Urothelium cell line (cell line): ENCODE results near the gene ARIH1.
"Not testable (repeated sequence)": the region's sequence is repeated elsewhere in the genome, so short reads cannot be mapped to it uniquely, and the experiment has no call there.

Experiments used
- DNase-seq: peaks from one replicate; pipeline ENCODE4 v3.0.0; 2011; ENCODE audit warnings: low spot score, mixed read lengths
- FAIRE-seq: peaks from 2 replicates; lab custom pipeline; 2011; peaks lifted over from hg19 to GRCh38; lab: Jason Lieb, UNC

ARIH1 gene, protein sequence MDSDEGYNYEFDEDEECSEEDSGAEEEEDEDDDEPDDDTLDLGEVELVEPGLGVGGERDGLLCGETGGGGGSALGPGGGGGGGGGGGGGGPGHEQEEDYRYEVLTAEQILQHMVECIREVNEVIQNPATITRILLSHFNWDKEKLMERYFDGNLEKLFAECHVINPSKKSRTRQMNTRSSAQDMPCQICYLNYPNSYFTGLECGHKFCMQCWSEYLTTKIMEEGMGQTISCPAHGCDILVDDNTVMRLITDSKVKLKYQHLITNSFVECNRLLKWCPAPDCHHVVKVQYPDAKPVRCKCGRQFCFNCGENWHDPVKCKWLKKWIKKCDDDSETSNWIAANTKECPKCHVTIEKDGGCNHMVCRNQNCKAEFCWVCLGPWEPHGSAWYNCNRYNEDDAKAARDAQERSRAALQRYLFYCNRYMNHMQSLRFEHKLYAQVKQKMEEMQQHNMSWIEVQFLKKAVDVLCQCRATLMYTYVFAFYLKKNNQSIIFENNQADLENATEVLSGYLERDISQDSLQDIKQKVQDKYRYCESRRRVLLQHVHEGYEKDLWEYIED

DNA sequence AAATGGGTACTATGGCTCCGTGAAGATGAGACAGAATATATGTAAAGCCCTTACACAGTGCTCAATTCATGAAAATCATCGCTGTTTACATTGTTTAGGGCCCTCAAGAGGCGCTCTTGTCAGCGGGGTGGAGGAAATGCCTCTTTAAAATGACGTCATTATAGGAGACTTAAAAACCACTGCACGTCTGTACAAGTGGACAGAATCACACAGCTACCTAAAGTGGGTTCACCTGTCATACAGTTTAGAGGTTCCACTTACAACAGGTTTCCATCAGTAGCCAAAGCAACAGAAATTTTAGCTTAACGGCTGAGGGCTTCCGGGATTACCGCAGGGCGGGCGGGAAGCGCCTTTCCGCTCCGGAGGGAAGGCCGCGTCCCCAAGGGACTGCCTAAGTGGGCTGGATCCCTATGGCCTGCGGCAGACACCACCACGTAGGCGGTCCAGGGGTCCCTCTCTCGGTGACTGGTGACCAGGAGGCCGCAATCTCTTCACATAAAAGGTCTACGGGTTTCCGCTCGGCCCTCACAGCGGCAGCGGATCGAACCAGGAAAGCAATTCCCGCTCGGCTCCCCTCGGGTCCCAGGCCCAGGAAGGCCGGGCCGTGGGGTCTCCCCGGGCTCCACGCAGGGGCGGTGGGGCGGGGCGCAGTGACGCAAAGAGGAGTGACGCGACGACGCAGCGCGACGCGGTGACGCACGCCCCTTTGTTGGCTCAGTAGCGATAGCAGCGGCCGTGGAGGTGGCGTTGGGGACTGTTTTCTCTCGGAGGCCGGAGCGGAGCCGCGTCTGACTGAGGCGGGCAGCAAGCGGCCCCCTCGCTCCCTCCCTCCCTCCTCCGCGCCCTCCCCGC, at the start of gene ARIH1:
Gene ARIH1 (plus strand): TSS at position 717 of the 852 bp plus-strand sequence. CDS start 310 bp downstream, outside the sequence.
- peak; percentile 37 for FAIRE-seq
- peak; percentile 89 for DNase-seq

DNA sequence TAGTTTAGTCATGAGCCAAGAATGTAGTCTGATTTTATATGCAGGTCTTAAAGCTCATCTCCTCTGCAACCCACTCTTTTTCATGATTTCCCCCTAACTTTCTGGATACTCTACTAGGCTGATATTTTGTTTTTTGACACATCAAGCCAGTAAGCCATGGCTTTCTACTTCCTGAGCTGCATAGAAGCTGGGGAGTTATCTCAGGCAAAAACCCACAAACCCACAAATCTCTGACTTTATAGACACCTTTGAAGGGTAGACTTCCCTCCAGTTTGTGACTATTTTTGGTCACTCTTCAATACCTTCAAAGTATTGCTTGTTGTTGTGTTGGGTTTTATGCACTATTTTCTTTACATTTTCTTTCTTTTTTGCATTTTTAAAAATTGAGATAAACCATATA, 47.4 kb upstream of the ARIH1 start:
- DNase-seq (no peak), FAIRE-seq (no peak)

DNA sequence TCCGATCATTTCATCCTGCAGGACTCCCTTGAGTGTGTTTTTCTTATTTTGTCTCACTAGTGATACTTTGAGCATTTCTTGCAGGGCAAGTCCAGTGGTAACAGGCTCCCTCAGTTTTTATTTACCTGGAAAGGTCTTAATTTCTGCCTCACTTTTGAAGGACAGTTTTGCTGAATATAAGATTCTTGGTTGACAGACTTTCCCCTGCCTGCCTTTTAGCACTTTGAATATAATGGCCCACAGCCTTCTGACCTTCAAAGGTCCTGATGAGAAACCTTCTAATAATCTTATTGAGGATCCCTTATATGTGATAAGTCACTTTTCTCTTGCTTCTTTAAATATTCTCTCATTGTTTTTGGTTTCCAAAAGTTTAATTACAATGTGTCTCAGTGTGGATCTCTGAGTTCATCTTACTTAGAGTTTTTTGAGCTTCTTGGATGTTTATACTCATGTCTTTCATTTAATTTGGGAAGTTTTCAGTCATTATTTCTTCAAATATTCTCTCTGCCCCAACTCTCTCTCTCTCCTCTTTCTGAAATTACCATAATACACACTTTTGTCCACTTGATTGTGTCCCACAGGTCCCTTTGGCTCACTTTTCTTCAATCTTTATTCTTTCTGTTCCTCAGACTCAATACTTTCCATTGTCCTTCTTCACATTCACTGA, 36.3 kb upstream of the ARIH1 start:
- no peak for DNase-seq
- FAIRE-seq = no peak

DNA sequence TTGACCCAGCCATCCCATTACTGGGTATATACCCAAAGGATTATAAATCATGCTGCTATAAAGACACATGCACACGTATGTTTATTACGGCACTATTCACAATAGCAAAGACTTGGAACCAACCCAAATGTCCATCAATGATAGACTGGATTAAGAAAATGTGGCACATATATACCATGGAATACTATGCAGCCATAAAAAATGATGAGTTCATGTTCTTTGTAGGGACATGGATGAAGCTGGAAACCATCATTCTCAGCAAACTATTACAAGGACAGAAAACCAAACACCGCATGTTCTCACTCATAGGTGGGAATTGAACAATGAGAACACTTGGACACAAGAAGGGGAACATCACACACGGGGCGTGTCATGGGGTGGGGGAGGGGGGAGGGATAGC, 31.3 kb upstream of the ARIH1 start:
- FAIRE-seq = not testable (repeated sequence)

DNA sequence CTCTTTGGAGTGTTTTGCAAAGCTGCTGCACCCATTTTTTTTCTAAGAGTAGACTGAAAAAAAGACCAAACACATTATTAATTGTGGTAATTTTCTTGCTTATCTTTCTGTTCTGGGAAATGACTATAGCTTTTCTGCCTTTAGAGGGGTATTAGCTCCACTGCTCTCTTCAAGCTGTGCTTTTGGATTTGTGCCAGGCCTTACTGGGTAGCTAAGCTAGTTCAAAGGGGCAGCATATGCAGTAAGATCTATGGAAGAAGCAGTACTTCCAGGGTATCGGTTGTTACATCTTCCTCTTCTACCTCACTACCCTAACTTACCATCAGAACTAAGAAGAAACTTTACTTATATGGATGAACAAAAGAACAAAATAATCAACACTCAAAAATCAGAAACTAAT, 28.7 kb upstream of the ARIH1 start:
- FAIRE-seq (no peak), DNase-seq (no peak)

More for the DNA sequence above, 31.3 kb upstream of the ARIH1 start:
- DNase-seq = not testable (repeated sequence)

DNA sequence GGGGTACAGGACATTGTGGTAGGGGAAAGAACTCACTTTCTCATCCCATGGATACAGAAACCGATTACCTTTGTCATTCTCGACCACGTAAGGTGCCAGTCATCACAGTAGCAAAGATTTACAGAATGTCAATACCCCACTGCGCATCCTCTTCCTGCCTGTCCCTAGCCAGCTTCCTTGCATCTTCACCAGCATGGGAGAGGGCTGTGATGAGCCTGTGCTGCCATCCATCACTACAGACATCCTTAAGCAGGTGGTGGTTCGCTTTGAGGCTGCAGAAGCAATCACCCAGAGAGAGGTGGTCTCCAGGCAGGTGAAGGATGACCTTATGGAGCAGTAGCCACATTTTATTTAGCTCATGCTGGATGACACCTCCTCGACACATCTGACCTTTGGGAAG, 23.3 kb upstream of the ARIH1 start:
- FAIRE-seq (no peak), DNase-seq (no peak)

DNA sequence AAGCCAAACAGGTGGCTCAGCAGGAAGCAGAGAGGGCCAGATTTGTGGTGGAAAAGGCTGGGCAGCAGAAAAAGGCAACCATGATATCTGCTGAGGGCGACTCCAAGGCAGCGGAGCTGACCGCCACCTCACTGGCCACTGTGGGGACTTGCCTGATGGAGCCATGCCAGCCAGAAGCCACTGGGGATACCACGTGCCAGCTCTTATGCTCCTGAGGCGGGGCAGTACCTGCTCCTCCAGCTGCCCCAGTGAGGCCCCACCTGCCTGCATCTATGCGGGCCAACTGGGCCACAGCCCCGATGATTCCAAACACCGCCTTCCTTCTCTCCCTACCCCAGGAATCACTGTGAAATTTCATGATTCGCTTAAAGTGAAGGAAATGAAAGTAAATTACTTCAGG, 22.9 kb upstream of the ARIH1 start:
- FAIRE-seq (no peak), DNase-seq (no peak)

DNA sequence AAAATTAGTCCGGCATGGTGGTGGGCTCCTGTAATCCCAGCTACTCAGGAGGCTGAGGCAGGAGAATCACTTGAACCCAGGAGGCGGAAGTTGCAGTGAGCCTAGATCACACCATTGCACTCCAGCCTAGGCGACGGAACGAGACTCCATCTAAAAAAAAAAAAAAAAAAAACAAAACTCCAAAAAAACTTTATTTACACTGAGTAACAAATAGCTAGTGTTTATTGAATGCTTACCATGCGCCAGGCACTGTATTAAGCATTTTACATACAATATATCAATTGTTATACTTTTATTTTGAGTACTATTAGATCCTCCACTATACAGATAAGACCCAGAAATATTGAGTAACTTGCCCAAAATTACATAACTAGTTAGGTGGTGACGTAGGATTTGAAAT, 17.4 kb upstream of the ARIH1 start:
- no peak for FAIRE-seq

DNA sequence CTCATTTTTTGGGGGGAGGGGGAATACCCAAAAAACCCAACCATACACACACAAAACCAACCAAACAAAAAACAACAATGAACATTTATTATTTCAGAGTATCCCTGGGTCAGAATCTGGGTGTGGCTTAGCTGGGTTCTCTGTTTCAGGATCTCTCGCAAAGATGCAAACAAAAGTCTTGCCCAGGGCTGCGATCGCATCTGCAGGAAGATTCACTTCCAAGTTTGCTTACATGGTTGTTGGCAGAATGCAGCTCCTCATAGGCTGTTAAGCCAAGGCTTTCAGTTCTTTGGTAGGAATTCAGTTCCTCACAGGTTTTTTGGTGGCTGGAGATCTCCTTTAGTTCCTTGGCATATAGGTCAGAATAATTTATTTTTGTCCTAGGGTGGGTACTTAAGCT, 13.7 kb upstream of the ARIH1 start:
- no peak for FAIRE-seq
- no peak for DNase-seq

More for the DNA sequence above, 17.4 kb upstream of the ARIH1 start:
- no peak for DNase-seq

DNA sequence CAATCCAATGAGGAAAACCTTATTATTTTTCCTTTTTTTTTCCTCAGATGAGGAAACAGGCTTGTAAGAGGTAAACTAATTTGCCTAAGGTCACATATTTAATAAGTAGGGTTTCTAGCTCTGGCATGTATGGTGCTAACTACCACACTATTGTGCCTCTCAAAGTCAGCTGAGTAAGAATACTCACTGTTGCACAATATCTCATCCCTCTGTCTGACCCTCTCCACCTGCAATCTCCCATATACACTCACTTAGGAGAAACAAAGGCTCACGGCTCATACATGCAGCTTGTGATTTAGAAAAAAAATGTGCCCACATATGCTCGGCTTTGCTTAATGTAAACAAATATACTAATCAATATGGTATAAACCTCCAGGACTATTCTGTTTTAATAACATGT, 10.4 kb upstream of the ARIH1 start:
- DNase-seq (no peak), FAIRE-seq (no peak)

DNA sequence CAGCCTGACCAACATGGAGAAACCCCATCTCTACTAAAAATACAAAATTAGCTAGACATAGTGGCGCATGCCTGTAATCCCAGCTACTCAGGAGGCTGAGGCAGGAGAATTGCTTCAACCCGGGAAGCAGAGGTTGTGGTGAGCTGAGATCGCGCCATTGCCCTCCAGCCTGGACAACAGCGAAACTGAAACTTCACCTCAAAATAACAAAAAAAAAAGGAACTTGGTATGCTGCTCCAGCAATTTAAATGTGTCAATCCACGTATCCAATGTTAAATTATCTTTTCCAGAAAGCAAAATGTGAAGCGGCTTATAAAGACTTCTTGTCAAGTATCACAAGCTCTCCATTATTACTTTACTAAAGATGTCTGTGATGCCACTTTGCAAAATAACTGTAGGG, 9.9 kb upstream of the ARIH1 start:
- FAIRE-seq (no peak), DNase-seq (no peak)

DNA sequence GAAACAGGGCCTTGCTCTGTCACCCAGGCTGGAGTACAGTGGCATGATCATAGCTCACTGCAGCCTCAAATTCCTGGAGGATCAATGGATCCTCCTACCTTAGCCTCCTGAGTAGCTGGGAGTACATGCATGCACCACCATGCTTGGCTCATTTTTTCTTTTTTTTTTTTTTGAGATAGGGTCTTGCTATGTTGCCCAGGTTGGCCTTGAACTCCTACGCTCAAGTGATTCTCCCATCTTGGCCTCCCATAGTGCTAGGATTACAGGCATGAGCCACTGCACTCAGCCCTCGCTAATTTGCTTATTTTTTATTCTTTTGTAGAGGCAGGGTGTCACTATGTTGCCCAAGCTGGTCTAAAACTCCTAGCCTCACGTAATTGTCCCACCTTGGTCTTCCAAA, 6.0 kb upstream of the ARIH1 start:
- FAIRE-seq = no peak
- no peak for DNase-seq

DNA sequence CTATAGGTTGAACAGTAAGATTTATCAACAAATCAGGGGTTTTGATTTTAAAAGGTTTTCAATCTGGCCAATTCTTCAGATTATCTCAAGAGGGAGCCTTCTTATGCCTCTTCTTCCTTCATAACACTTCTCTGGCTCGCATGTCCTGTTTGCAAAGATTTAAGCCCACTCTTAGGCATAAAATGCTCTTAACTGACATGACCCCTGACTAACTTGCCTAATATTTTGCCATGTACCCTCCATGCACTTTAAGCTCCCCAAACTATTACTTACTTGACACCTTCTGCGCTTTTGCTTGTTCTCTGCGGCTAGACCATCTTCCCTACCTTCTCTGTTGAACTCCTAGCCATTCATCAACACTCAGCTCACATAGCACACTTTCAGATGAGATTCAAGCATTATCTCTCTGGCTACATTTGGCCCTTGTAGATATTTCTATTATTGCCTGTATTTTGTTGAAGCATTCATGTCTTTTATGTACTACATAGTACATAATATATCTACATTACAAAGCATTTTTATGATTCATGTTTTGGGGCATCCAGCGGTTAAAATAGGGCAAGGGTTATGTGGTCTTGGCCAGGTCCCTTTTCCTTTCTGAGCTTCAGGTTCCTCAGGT, 1.0 kb upstream of the ARIH1 start:
- DNase-seq = no peak

DNA sequence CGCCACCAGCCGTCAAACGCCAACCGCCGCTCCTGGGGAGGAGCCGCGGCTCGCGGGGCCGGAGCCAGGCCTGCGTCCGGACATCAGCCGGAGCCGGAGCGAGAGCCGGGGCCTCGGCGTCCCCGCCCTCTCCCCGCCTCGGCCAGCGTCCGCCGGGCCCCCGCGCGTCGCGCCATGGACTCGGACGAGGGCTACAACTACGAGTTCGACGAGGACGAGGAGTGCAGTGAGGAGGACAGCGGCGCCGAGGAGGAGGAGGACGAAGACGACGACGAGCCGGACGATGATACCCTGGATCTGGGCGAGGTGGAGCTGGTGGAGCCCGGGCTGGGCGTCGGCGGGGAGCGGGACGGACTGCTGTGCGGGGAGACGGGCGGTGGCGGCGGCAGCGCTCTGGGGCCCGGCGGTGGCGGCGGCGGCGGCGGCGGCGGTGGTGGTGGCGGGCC, 359 bp downstream of the ARIH1 start:
- no peak for FAIRE-seq
- DNase-seq = peak; percentile 7

More for the DNA sequence above, 1.0 kb upstream of the ARIH1 start:
- no peak for FAIRE-seq

DNA sequence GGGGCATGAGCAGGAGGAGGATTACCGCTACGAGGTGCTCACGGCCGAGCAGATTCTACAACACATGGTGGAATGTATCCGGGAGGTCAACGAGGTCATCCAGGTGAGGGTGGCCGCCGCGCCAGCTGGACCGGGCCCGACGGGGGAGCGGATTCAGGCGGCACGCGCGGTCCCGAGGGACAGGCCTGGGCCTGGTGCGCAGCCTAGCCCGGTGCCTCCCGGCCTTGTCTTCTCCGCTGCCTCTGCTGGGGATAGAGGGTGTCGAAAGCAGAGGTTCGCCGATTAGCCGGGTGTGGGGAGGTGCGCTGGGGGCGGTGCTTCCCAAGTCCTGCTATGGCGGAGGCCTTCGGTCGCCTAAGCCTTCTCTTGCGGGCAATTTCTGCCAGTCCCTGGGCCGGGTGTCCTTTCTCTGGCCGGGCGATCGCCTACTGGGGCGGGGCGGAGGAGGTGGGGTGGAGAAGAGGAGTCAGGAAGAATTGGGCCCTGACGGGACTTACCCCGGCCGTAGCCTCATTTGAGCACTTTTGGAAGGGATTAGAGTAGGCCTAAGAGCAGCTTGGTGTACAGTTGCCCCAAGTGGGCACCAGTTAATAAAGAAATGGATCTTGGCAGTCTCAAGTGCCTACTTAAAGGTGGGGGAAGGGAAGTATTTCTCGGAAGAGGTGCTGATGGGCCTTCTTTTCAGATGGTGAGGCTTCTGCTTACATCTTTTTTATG, 940 bp downstream of the ARIH1 start:
- DNase-seq = peak; percentile 47

DNA sequence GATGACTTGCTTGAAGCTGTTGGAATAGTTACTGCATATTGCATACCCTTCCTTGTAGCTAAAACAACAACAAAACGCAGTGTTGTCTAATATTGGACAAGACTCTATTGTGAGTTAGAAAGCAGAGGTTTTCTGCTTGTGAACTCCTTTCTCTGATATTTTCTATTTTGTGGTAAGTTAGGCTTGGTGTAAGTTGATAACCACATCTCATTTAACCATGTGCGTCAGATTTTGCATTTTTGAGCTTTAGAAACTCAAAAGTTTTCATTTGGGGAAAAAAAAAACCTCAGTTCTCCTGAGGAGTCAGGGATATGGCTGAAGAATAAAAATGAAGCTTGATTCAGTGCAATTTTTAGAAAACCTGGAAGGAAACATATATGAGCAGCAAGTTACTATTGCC, 1.5 kb downstream of the ARIH1 start:
- no peak for FAIRE-seq

More for the DNA sequence above, 940 bp downstream of the ARIH1 start:
- FAIRE-seq = no peak

DNA sequence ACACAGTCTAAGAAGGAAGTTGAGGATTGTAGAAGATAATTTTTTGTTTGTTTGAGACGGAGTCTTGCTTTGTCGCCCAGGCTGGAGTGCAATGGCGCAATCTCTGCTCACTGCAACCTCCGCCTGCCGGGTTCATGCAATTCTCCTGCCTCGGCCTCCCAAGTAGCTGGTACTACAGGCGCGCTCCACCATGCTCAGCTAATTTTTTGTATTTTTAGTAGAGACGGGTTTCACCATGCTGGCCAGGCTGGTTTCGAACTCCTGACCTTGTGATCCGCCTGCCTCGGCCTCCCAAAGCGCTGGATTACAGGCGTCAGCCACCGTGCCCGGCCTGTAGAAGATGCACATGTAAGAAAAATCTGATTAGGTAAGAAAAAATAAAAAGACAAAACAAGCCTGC, 2.2 kb downstream of the ARIH1 start:
- FAIRE-seq, DNase-seq: not testable (repeated sequence)

More for the DNA sequence above, 1.5 kb downstream of the ARIH1 start:
- no peak for DNase-seq

DNA sequence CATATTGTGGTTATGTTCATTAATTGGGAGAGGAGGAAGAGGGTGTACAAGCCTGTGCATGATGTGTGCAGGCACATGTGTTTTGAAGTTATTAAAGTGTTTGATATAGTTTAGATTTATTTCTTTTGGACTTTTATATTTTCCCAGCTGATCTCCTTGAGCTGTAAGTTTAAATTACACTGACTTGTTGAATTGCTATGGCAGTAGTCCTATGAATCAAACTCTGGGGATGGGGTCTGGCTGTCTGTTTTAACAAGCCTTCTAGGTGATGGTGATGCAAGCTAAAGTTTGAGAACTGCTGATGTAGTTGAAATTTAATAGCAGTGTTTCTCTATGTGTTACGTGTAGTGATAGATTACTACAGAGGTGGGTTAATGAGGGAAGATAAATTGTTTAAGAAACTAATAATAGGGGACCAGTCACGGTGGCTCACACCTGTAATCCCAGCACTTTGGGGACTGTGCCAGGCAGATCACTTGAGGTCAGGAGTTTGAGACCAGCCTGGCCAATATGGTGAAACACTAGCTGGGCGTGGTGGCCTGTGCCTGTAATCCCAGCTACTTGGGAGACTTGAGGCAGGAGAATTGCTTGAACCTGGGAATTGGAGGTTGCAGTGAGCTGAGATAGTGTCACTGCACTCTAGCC, 7.0 kb downstream of the ARIH1 start:
- DNase-seq = no peak
- FAIRE-seq = no peak

DNA sequence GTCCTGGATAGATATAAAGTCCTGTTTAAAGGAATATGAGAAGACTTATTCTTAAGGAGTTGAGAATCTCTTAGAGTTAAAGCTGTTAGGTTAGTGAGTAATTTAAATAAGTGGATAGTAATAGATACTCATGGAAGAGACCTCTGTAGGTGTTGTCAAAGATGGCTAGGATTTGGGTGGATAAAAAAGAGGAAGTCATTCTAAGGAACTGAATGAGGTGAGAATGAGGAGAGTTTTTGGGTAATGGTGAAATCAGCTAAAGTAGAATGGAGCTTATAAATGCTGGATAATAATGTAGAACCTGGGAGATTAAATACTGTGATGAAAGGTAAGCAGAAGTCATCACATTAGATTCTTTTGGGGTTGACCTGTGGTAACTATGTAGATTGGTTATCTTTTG, 8.1 kb downstream of the ARIH1 start:
- no peak for FAIRE-seq
- DNase-seq = no peak
